GM18507 (cell line): ENCODE results near the gene SYT15.

Experiments
- DNase-seq: peaks from one replicate; pipeline ENCODE4 v3.0.0; 2011; ENCODE audit warnings: low read depth; ENCODE audit not compliant: insufficient read length; ENCODE audit errors: extremely low spot score
- FAIRE-seq: peaks from 2 replicates; lab custom pipeline; 2011; peaks lifted over from hg19 to GRCh38; lab: Jason Lieb, UNC

The SYT15 gene

GRCh38 chr10:46543466-46544377 is 35.2 kb upstream of the SYT15 start:
- FAIRE-seq (no peak), DNase-seq (no peak)

GRCh38 chr10:46544989-46545791 is 33.7 kb upstream of the SYT15 start:
- no peak for DNase-seq
- no peak for FAIRE-seq

GRCh38 chr10:46545861-46546590 is 32.9 kb upstream of the SYT15 start:
- FAIRE-seq (no peak), DNase-seq (no peak)

GRCh38 chr10:46546591-46547540 is 32.1 kb upstream of the SYT15 start:
- FAIRE-seq (no peak), DNase-seq (no peak)

- DNase-seq (no peak), FAIRE-seq (no peak)
These were observed 31.1 kb upstream of the SYT15 start for GRCh38 chr10:46547541-46548497.

GRCh38 chr10:46548498-46549090 is 30.3 kb upstream of the SYT15 start:
- FAIRE-seq = no peak
- DNase-seq = no peak

GRCh38 chr10:46549171-46550075 is 29.5 kb upstream of the SYT15 start:
- DNase-seq (no peak), FAIRE-seq (no peak)

- FAIRE-seq (no peak), DNase-seq (no peak)
These were observed 28.7 kb upstream of the SYT15 start for GRCh38 chr10:46550076-46550790.

- DNase-seq (no peak), FAIRE-seq (no peak)
These were observed 27.9 kb upstream of the SYT15 start for GRCh38 chr10:46550795-46551700.

GRCh38 chr10:46551701-46552525 is 27.0 kb upstream of the SYT15 start:
- DNase-seq = no peak
- no peak for FAIRE-seq

- FAIRE-seq = no peak
- no peak for DNase-seq
These were observed 26.2 kb upstream of the SYT15 start for GRCh38 chr10:46552526-46553237.

- DNase-seq (no peak), FAIRE-seq (no peak)
These were observed 25.5 kb upstream of the SYT15 start for GRCh38 chr10:46553238-46554049.
